K562 treated with DMSO at 1 percent for 24 hours (cell line): ENCODE measurements around the gene TAF11L4. TPM values are rescaled to one million over a fixed set of nuclear protein-coding genes. Genes with fewer than 3 reads are reported as not detected.

ENCODE experiments used
- total RNA-seq: library from RNA; unstranded; fragments of 300-600 nt; gene quantifications from 2 replicates; pipeline ENCODE4 v1.2.3, GENCODE V29; 2022; ENCODE audit warnings: low read depth; ENCODE audit not compliant: insufficient read depth

Gene TAF11L4
- total RNA-seq: not detected in 2 replicates

DNA sequence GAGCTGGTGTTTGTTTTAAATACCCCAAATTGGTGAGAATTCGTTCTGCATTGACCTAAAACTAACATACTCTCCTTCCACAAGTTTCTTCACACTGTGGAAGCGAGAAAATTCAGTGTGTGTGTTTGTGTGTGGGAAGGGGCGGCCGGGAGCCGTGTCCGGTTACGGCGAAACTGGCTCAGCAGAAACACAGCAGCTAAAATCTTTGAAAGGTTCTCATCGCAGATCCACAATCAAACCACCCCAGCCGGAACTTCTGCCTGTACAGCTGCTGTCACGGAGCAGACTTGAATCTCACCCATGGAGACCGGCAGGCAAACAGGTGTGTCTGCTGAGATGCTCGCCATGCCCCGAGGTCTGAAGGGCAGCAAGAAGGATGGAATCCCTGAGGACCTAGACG is at the start of gene TAF11L4:
Gene TAF11L4, plus strand, starts transcription at position 301 of the 400 bp plus-strand sequence.

DNA sequence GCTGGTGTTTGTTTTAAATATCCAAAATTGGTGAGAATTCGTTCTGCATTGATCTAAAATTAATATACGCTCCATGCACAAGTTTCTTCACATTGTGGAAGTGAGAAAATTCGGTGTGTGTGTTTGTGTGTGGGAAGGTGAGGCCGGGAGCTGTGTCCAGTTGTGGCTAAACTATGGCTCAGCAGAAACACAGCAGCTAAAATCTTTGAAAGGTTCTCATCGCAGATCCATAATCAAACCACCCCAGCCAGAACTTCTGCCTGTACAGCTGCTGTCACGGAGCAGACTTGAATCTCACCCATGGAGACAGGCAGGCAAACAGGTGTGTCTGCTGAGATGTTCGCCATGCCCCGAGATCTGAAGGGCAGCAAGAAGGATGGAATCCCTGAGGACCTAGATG is 23.7 kb upstream of the TAF11L4 start, which contains the start of gene TAF11L2:
Gene TAF11L2, plus strand, starts transcription at position 301 of the 400 bp plus-strand sequence.

DNA sequence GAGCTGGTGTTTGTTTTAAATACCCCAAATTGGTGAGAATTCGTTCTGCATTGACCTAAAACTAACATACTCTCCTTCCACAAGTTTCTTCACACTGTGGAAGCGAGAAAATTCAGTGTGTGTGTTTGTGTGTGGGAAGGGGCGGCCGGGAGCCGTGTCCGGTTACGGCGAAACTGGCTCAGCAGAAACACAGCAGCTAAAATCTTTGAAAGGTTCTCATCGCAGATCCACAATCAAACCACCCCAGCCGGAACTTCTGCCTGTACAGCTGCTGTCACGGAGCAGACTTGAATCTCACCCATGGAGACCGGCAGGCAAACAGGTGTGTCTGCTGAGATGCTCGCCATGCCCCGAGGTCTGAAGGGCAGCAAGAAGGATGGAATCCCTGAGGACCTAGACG is 3.5 kb upstream of the TAF11L4 start, which contains the start of gene TAF11L3:
Gene TAF11L3, plus strand, starts transcription at position 301 of the 400 bp plus-strand sequence.

DNA sequence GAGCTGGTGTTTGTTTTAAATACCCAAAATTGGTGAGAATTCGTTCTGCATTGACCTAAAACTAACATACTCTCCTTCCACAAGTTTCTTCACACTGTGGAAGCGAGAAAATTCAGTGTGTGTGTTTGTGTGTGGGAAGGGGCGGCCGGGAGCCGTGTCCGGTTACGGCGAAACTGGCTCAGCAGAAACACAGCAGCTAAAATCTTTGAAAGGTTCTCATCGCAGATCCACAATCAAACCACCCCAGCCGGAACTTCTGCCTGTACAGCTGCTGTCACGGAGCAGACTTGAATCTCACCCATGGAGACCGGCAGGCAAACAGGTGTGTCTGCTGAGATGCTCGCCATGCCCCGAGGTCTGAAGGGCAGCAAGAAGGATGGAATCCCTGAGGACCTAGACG is 3.3 kb downstream of the TAF11L4 start, which contains the start of gene TAF11L5:
Gene TAF11L5, plus strand, starts transcription at position 301 of the 400 bp plus-strand sequence.

DNA sequence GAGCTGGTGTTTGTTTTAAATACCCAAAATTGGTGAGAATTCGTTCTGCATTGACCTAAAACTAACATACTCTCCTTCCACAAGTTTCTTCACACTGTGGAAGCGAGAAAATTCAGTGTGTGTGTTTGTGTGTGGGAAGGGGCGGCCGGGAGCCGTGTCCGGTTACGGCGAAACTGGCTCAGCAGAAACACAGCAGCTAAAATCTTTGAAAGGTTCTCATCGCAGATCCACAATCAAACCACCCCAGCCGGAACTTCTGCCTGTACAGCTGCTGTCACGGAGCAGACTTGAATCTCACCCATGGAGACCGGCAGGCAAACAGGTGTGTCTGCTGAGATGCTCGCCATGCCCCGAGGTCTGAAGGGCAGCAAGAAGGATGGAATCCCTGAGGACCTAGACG is 6.8 kb downstream of the TAF11L4 start, which contains the start of gene TAF11L6:
Gene TAF11L6, plus strand, starts transcription at position 301 of the 400 bp plus-strand sequence.

Other genes starting within 250 kb of the TAF11L4 start
- gene TAF11L2, start 23.6 kb upstream of the TAF11L4 start, total RNA-seq: not detected in 2 replicates
- gene TAF11L3, start 3.4 kb upstream of the TAF11L4 start, total RNA-seq: not detected in 2 replicates
- not detected in 2 replicates for gene TAF11L5, start 3.4 kb downstream of the TAF11L4 start, total RNA-seq
- gene TAF11L6, start 6.9 kb downstream of the TAF11L4 start, total RNA-seq: not detected in 2 replicates
- not detected in 2 replicates for gene TAF11L7, start 64.0 kb downstream of the TAF11L4 start, total RNA-seq
- gene TAF11L8, start 69.2 kb downstream of the TAF11L4 start, total RNA-seq: not detected in 2 replicates
- not detected in 2 replicates for gene TAF11L9, start 72.6 kb downstream of the TAF11L4 start, total RNA-seq
- gene TAF11L10, start 76.0 kb downstream of the TAF11L4 start, total RNA-seq: not detected in 2 replicates
- not detected in 2 replicates for gene TAF11L11, start 82.4 kb downstream of the TAF11L4 start, total RNA-seq
- gene TAF11L12, start 88.6 kb downstream of the TAF11L4 start, total RNA-seq: not detected in 2 replicates
- not detected in 2 replicates for gene TAF11L13, start 110.3 kb downstream of the TAF11L4 start, total RNA-seq
- gene TAF11L14, start 112.7 kb downstream of the TAF11L4 start, total RNA-seq: not detected in 2 replicates